Caco-2 (cell line): ENCODE results near the gene PLAAT1. TPM values are rescaled to one million over a fixed set of nuclear protein-coding genes. Genes with fewer than 3 reads are reported as not detected.

Experiments
- BruUV-seq: library from RNA; stranded (reverse); fragments of 400-500 nt; replicated peaks from 2 replicates; lab custom pipeline; 2021; lab: Mats Ljungman, UMichigan
- CTCF ChIA-PET: fragments of 300-600 bp; sonication (Branson Sonifier 250); formaldehyde crosslinking; loops from one replicate; lab custom pipeline; 2022; ENCODE audit warnings: antibody characterized with exemption; lab: Charles Lee
- POLR2A ChIA-PET: fragments of 300-600 bp; sonication (Branson Sonifier 250); formaldehyde crosslinking; loops from one replicate; lab custom pipeline; 2022; ENCODE audit warnings: antibody characterized with exemption; lab: Charles Lee
- DNase-seq, 2 experiments: peaks; one replicate each; pipeline versions ENCODE4 v3.0.0 to v3.0.0-alpha.2; 2020 to 2022
- H3K27me3 ChIP-seq: replicated peaks from 2 replicates; pipeline ENCODE4 v1.6.0; 2011; ENCODE audit warnings: low read length; ENCODE audit not compliant: control insufficient read depth, insufficient read depth
- H3K36me3 ChIP-seq: 2 replicates; pipeline ENCODE4 v1.5.1; 2011; ENCODE audit warnings: low read length; ENCODE audit not compliant: control insufficient read depth, insufficient read depth
- H3K4me1 ChIP-seq: fragments of 250-450 bp; sonication (Bioruptor Pico); 2 replicates; pipeline ENCODE4 v1.5.1; 2020; ENCODE audit warnings: mild to moderate bottlenecking
- H3K4me3 ChIP-seq: 2 replicates; pipeline ENCODE4 v1.5.1; 2011; ENCODE audit warnings: low read depth, mild to moderate bottlenecking, control low read depth, low read length
- H3K9me3 ChIP-seq: fragments of 250-450 bp; sonication (Bioruptor Pico); 2 replicates; pipeline ENCODE4 v1.5.1; 2020; ENCODE audit warnings: mild to moderate bottlenecking, moderate library complexity
- H3K27ac Mint-ChIP-seq: one replicate; pipeline ENCODE4 v1.8.0; 2022; ENCODE audit warnings: mixed read lengths; ENCODE audit not compliant: unreplicated experiment
- H3K27me3 Mint-ChIP-seq: one replicate; pipeline ENCODE4 v1.8.0; 2022; ENCODE audit warnings: mixed read lengths; ENCODE audit not compliant: insufficient read depth, unreplicated experiment
- H3K36me3 Mint-ChIP-seq: one replicate; pipeline ENCODE4 v1.8.0; 2022; ENCODE audit warnings: mild to moderate bottlenecking, mixed read lengths; ENCODE audit not compliant: insufficient read depth, unreplicated experiment
- H3K4me1 Mint-ChIP-seq: one replicate; pipeline ENCODE4 v1.8.0; 2022; ENCODE audit warnings: low read depth, mixed read lengths; ENCODE audit not compliant: unreplicated experiment
- H3K4me3 Mint-ChIP-seq: one replicate; pipeline ENCODE4 v1.8.0; 2022; ENCODE audit warnings: mild to moderate bottlenecking, moderate library complexity, mixed read lengths; ENCODE audit not compliant: unreplicated experiment
- H3K9me3 Mint-ChIP-seq: one replicate; pipeline ENCODE4 v1.8.0; 2022; ENCODE audit warnings: mixed read lengths; ENCODE audit not compliant: unreplicated experiment
- CTCF ChIP-seq, 2 experiments: fragments of 200-600 bp in 1 of 2; IDR thresholded peaks; 1 replicate in 1 of 2; 2 replicates in 1 of 2; pipeline versions ENCODE4 v1.5.1 to v1.8.0; 2011 to 2022; ENCODE audit warnings: antibody characterized with exemption in 1 of 2, control low read depth in 1 of 2, inconsistent platforms in 1 of 2, low read depth in 1 of 2, low read length in 1 of 2, mild to moderate bottlenecking in 1 of 2, moderate library complexity in 1 of 2; ENCODE audit not compliant: insufficient read depth in 1 of 2, severe bottlenecking in 1 of 2, unreplicated experiment in 1 of 2
- intact Hi-C: fragments of 100-400 bp; cut with micrococcal nuclease; formaldehyde crosslinking; loops from one replicate; pipeline ENCODE4 v1.10.0; 2022; ENCODE audit not compliant: unreplicated experiment
- total RNA-seq: library from RNA; stranded (reverse); gene quantifications from 2 replicates; pipeline ENCODE4 v1.2.3, GENCODE V29; 2022

PLAAT1 gene
- total RNA-seq, 1 experiment from 2014 or later = 1.5 TPM

GRCh38 chr3:193253986-193254660, 13.1 kb downstream of the PLAAT1 start:
- H3K9me3 ChIP-seq = peaks cover 9% of the 10 kb centered on the region; the same call in 1 of the 2 replicates
- no peak for TF ChIP-seq CTCF (IDR thresholded peaks at IDR 0.05; ENCODE audit: insufficient read depth in 1 of 2, low read depth in 1 of 2, low read length in 1 of 2, severe bottlenecking in 1 of 2, unreplicated experiment in 1 of 2)
- Mint-ChIP-seq H3K27ac (no peak overlapping the region), H3K4me1 (no peaks in the 10 kb centered on the region), H3K4me3 (no peak overlapping the region), H3K9me3 (peaks cover 13% of the 10 kb centered on the region), H3K27me3 (peaks cover 13% of the 10 kb centered on the region), H3K36me3 (no peaks in the 10 kb centered on the region)
- intact Hi-C loops = no loop called here
- H3K4me3 ChIP-seq = no peak overlapping the region
- BruUV-seq = no TSS peak
- H3K27me3 ChIP-seq = no peaks in the 10 kb centered on the region
- no peak for DNase-seq
- CTCF ChIA-PET = no interaction called here
- no peaks in the 10 kb centered on the region for H3K4me1 ChIP-seq
- POLR2A ChIA-PET = no interaction called here
- H3K36me3 ChIP-seq = no peaks in the 10 kb centered on the region

- Mint-ChIP-seq H3K27me3 (peaks cover 18% of the 10 kb centered on the region), H3K4me1 (no peaks in the 10 kb centered on the region), H3K4me3 (no peak overlapping the region), H3K27ac (no peak overlapping the region), H3K9me3 (no peaks in the 10 kb centered on the region), H3K36me3 (no peaks in the 10 kb centered on the region)
- no peaks in the 10 kb centered on the region for H3K9me3 ChIP-seq
- BruUV-seq = no TSS peak
- TF ChIP-seq CTCF (IDR thresholded peaks at IDR 0.05; ENCODE audit: insufficient read depth in 1 of 2, low read depth in 1 of 2, low read length in 1 of 2, severe bottlenecking in 1 of 2, unreplicated experiment in 1 of 2) = no peak
- H3K36me3 ChIP-seq = no peaks in the 10 kb centered on the region
- DNase-seq = no peak
- no peaks in the 10 kb centered on the region for H3K27me3 ChIP-seq
- ChIA-PET CTCF (interaction anchor here (0.7 kb wide), 1 partner anchor 207 kb away, joined by 5 read pairs; no protein-coding TSS in a partner anchor), POLR2A (no interaction called here)
- no peak overlapping the region for H3K4me3 ChIP-seq
- no peaks in the 10 kb centered on the region for H3K4me1 ChIP-seq
- intact Hi-C loops = loop anchor here (1.0 kb wide), 3 partner anchors 190 to 310 kb away; no protein-coding TSS in a partner anchor
Measured at GRCh38 chr3:193261970-193262369, 20.9 kb downstream of the PLAAT1 start.

DNA sequence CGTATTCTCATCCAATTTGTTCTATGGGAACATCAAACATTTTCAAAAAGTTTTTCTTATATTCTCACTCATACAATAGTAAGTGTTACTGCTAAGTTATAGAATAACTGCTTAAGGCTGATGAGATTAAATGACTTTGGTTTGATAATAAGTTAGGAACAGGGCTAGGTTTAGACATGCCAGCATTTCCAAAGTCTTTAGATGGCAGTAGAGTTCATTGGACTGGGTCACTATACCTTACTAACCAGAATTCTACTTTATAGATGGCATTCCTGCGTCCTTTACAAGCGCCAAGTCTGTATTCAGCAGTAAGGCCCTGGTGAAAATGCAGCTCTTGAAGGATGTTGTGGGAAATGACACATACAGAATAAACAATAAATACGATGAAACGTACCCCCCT, 21.7 kb downstream of the PLAAT1 start:
- H3K9me3 Mint-ChIP-seq = no peaks in the 10 kb centered on the region
- H3K4me1 ChIP-seq = no peaks in the 10 kb centered on the region
- TF ChIP-seq CTCF (IDR thresholded peaks at IDR 0.05; ENCODE audit: insufficient read depth in 1 of 2, low read depth in 1 of 2, low read length in 1 of 2, severe bottlenecking in 1 of 2, unreplicated experiment in 1 of 2) = peak in 1 of 2 experiments; percentile 42
- H3K4me3 ChIP-seq = no peak overlapping the region
- POLR2A ChIA-PET = no interaction called here
- BruUV-seq = no TSS peak
- intact Hi-C loops = loop anchor here (1.0 kb wide), 3 partner anchors 190 to 310 kb away; no protein-coding TSS in a partner anchor
- H3K36me3 ChIP-seq = no peaks in the 10 kb centered on the region
- CTCF ChIA-PET = interaction anchor here (0.7 kb wide), 1 partner anchor 206 kb away, joined by 5 read pairs; no protein-coding TSS in a partner anchor
- H3K27me3 ChIP-seq = no peaks in the 10 kb centered on the region
- no peak overlapping the region for H3K27ac Mint-ChIP-seq
- no peaks in the 10 kb centered on the region for H3K36me3 Mint-ChIP-seq
- H3K4me1 Mint-ChIP-seq = no peaks in the 10 kb centered on the region
- peaks cover 13% of the 10 kb centered on the region for H3K27me3 Mint-ChIP-seq
- H3K9me3 ChIP-seq = no peaks in the 10 kb centered on the region
- DNase-seq = peak in 1 of 2 experiments; percentile 6
- no peak overlapping the region for H3K4me3 Mint-ChIP-seq
